ENCODE measurements around the gene C1QTNF9B.

- TF ChIP-seq CTCF (IDR thresholded peaks at IDR 0.05; ENCODE audit: insufficient read depth, low read length, poor library complexity, severe bottlenecking), result peak; percentile 58
- TF ChIP-seq EZH2phosphoT487 (conservative IDR thresholded peaks at IDR 0.05; ENCODE audit: low read length), result no peak
Observed at GRCh38 chr13:23888658-23889614, 8.4 kb downstream of the C1QTNF9B start, which contains the start of gene MIPEP.
